CD8-positive, alpha-beta memory T cell (primary cell): ENCODE results near the gene RBMS1. TPM values are rescaled to one million over a fixed set of nuclear protein-coding genes. Genes with fewer than 3 reads are reported as not detected.
A peak's percentile ranks its signal among the peaks of the same experiment; 100 is the strongest.

Experiments
- CTCF ChIA-PET: fragments of 350-600 bp; sonication (Branson Sonifier 250); formaldehyde crosslinking; loops from one replicate; lab custom pipeline; 2021; ENCODE audit warnings: antibody characterized with exemption; lab: Charles Lee
- POLR2A ChIA-PET: fragments of 350-600 bp; sonication (Branson Sonifier 250); formaldehyde crosslinking; loops from one replicate; lab custom pipeline; 2021; ENCODE audit warnings: antibody characterized with exemption; lab: Charles Lee
- DNase-seq, 5 donors: peaks; one replicate each; pipeline versions ENCODE4 v3.0.0 to v3.0.0-alpha.2; 2020 to 2022; ENCODE audit warnings: mixed read lengths in 1 of 5
- H3K27ac ChIP-seq: one replicate; pipeline ENCODE4 v1.7.0; 2013; ENCODE audit warnings: low read depth, mild to moderate bottlenecking, low read length, moderate library complexity
- H3K27me3 ChIP-seq: 2 replicates; pipeline ENCODE4 v1.7.0; 2013; ENCODE audit warnings: low read length, mild to moderate bottlenecking; ENCODE audit not compliant: insufficient read depth, poor library complexity, severe bottlenecking
- H3K36me3 ChIP-seq: 2 replicates; pipeline ENCODE4 v1.7.0; 2013; ENCODE audit warnings: mild to moderate bottlenecking, low read length, moderate library complexity; ENCODE audit not compliant: insufficient read depth
- H3K4me1 ChIP-seq: 2 replicates; pipeline ENCODE4 v1.7.0; 2013; ENCODE audit warnings: mild to moderate bottlenecking, low read length, moderate library complexity; ENCODE audit not compliant: insufficient read depth
- H3K4me3 ChIP-seq: 2 replicates; pipeline ENCODE4 v1.7.0; 2013; ENCODE audit warnings: mild to moderate bottlenecking, low read length
- H3K9me3 ChIP-seq: 2 replicates; pipeline ENCODE4 v1.7.0; 2013; ENCODE audit warnings: mild to moderate bottlenecking, low read length
- H3K27ac Mint-ChIP-seq, 8 donors: one replicate each; pipeline ENCODE4 v1.8.0; 2020 to 2021; ENCODE audit warnings: mixed read lengths in 8 of 8, mild to moderate bottlenecking in 6 of 8, inconsistent platforms in 3 of 8, moderate library complexity in 3 of 8
- H3K27me3 Mint-ChIP-seq, 2 donors: one replicate each; pipeline ENCODE4 v1.8.0; 2020 to 2021; ENCODE audit warnings: mixed read lengths in 2 of 2, mild to moderate bottlenecking in 1 of 2, moderate library complexity in 1 of 2
- H3K36me3 Mint-ChIP-seq, 3 donors: one replicate each; pipeline ENCODE4 v1.8.0; 2020 to 2021; ENCODE audit warnings: mixed read lengths in 3 of 3, inconsistent platforms in 1 of 3, mild to moderate bottlenecking in 1 of 3
- H3K4me1 Mint-ChIP-seq, 3 donors: one replicate each; pipeline ENCODE4 v1.8.0; 2020 to 2021; ENCODE audit warnings: mixed read lengths in 3 of 3, inconsistent platforms in 1 of 3, mild to moderate bottlenecking in 1 of 3
- H3K4me3 Mint-ChIP-seq, 7 donors: one replicate each; pipeline ENCODE4 v1.8.0; 2020 to 2021; ENCODE audit warnings: mixed read lengths in 7 of 7, mild to moderate bottlenecking in 6 of 7, moderate library complexity in 4 of 7, inconsistent platforms in 2 of 7
- H3K9me3 Mint-ChIP-seq, 5 donors: one replicate each; pipeline ENCODE4 v1.8.0; 2020 to 2022; ENCODE audit warnings: mixed read lengths in 5 of 5, mild to moderate bottlenecking in 3 of 5, moderate library complexity in 2 of 5, inconsistent platforms in 1 of 5
- polyA plus RNA-seq: library from polyadenylated mRNA; unstranded; fragments of 300-500 nt; fragmentation: Illumina TruSeq; gene quantifications from one replicate; pipeline ENCODE4 v1.2.3, GENCODE V29; 2021
- total RNA-seq, 2 experiments: library from RNA; stranded (reverse); gene quantifications; one replicate each; pipeline ENCODE4 v1.2.3, GENCODE V29; 2021

RBMS1 gene
- total and polyA plus RNA-seq, 3 experiments from 2014 or later = 48.8 to 130 (median 50.3) TPM

DNA sequence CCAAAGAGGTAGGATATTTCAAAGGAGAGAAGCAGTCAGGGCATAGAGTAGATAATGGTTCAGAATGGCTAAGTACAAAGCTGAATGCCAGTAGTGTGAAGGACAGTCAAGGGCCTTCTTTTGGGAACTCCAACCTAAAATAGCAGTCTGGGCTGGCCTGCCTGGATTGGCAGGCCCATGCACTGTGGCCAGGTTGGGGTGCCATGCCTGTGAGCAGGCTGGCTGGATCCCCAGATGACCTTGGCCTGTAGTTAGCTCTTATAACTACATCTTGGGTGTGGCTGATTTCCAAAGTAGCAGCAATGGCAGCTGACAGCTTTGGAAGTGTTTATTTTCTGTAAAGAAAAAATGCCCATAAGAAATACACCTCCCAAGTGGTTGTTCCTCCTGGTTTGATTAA, 242.0 kb downstream of the RBMS1 start:
- Mint-ChIP-seq H3K27ac (no peak overlapping the region), H3K4me1 (no peaks in the 10 kb centered on the region), H3K9me3 (no peaks in the 10 kb centered on the region), H3K4me3 (no peak overlapping the region), H3K27me3 (peaks cover 2 to 14% of the 10 kb centered on the region in 2 donors), H3K36me3 (no peaks in the 10 kb centered on the region)
- no peak overlapping the region for H3K4me3 ChIP-seq
- H3K27ac ChIP-seq = no peak overlapping the region
- DNase-seq = no peak
- H3K4me1 ChIP-seq = no peaks in the 10 kb centered on the region
- ChIA-PET POLR2A (no interaction called here), CTCF (interaction anchor here (0.7 to 8.6 kb wide), 13 partner anchors 11 to 1351 kb away, joined by 3 to 79 read pairs (median 3); no protein-coding TSS in a partner anchor)
- no peaks in the 10 kb centered on the region for H3K27me3 ChIP-seq
- H3K36me3 ChIP-seq = no peaks in the 10 kb centered on the region
- H3K9me3 ChIP-seq = no peaks in the 10 kb centered on the region

DNA sequence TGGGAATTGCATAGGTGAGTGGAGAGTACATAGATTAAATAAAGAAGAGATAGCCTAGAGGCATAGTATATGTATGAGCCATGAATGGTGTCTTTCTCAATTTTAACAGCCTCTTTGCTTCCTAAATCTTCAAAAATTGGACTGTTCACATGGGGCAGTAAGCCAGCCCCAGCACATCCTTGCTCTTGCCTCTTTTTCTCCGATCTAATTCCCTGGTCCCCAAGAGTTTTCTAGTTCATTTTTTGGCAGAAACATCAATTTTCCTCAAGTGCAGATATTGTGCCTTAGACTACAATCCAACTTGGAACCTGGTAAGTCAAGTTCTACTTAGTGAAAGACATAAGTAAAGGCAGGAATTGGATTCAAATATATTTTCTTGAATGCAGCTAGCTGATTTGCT, 243.7 kb downstream of the RBMS1 start:
- H3K36me3 Mint-ChIP-seq = no peaks in the 10 kb centered on the region
- no peak overlapping the region for H3K27ac Mint-ChIP-seq
- DNase-seq = no peak
- Histone ChIP-seq H3K36me3 (no peaks in the 10 kb centered on the region), H3K27me3 (no peaks in the 10 kb centered on the region), H3K9me3 (no peaks in the 10 kb centered on the region), H3K4me1 (no peaks in the 10 kb centered on the region), H3K27ac (no peak overlapping the region), H3K4me3 (no peak overlapping the region)
- no peaks in the 10 kb centered on the region for H3K4me1 Mint-ChIP-seq
- CTCF ChIA-PET = interaction anchor here (1.8 kb wide), 1 partner anchor 744 kb away, joined by 5 read pairs; no protein-coding TSS in a partner anchor
- H3K4me3 Mint-ChIP-seq = no peak overlapping the region
- no peaks in the 10 kb centered on the region for H3K9me3 Mint-ChIP-seq
- POLR2A ChIA-PET = no interaction called here
- peaks cover 2 to 10% of the 10 kb centered on the region in 2 donors for H3K27me3 Mint-ChIP-seq

DNA sequence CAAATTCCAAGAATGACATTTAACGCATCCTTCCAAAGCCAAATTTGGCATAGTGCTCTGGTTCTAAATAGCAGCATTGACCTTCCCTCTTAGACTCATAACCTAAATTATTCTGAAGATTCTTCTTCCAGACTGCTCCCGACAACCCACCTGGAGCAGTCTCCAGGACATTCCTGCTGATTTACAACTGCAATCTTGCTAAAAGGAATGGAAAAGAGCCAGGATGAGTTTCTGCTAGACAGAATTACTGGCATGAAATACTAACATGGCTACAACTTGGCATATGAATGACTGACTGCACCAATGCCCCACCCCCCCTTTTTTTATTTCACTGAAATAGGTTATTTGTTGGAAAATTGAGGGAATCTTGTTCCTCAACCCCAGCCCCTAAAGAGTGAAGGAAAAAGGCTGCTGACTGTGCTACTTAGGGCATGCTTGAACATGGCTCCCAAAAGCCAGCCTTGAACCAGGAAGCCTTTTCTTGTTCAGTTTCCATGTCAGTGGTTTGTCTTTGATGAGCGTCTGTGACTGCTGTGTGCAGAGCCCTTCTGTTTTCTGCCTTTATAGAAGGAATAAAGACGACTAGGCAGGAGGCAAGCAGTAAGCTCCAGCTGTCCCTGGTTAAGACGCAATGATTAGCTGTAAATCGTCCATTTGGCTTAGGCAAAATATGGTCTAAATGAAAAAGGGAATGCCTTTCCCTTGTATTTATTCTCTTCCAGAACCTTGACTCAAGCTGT, 246.1 kb downstream of the RBMS1 start:
- Histone ChIP-seq H3K9me3 (no peaks in the 10 kb centered on the region), H3K27ac (no peak overlapping the region), H3K4me1 (no peaks in the 10 kb centered on the region), H3K4me3 (no peak overlapping the region), H3K36me3 (no peaks in the 10 kb centered on the region), H3K27me3 (no peaks in the 10 kb centered on the region)
- Mint-ChIP-seq H3K36me3 (no peaks in the 10 kb centered on the region), H3K27ac (no peak overlapping the region), H3K27me3 (peaks cover 0 to 4% of the 10 kb centered on the region in 2 donors), H3K4me3 (no peak overlapping the region), H3K9me3 (no peaks in the 10 kb centered on the region), H3K4me1 (no peaks in the 10 kb centered on the region)
- DNase-seq = no peak
- ChIA-PET CTCF (no interaction called here), POLR2A (no interaction called here)

DNA sequence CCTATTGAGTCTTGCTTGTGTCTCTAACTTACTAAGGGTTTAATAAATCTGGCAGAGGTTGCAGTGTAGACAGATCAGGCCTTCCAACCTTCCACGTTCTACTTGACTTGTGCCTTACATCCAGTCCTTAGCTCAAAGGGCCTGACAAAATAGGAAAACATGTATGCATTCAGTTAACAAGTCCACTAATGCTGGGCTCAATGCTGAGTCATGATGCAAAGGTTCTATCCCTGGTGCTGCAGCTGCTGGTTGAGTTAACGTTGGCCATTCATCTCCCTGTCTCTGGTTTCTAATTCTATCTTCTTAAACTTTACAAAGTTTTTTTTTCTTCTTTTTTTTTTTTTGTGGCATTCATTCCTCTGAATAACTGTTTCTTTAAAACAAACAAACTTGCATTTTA, 247.3 kb downstream of the RBMS1 start:
- H3K4me1 Mint-ChIP-seq = no peaks in the 10 kb centered on the region
- POLR2A ChIA-PET = no interaction called here

DNA sequence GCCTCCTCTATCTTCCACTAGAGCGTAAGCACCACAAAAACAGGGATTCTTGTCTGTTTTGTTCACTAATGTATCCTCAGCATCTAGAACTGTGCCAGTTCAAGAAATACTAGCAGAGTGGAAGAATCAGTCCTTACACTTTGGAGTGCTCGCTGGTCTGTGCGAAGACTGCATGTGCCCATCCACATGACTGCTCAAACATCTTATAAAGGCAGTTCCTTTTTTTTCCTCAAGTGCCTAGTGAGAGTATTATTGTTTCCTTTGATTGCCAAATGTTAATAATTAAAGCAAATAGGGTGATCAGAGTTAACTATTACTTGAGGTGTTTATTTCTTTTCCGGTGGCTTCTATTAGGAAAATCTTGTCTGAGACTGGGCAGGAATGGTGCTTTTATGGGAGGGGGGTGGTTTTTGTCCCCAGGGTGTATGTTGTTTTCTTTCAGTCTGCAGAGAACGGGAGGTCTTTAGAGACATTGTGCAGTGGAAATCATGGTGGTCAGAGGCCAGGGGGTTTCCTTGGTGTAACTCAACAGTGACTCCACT, 247.9 kb downstream of the RBMS1 start:
- DNase-seq = no peak
- H3K27me3 ChIP-seq = no peaks in the 10 kb centered on the region
- ChIA-PET POLR2A (no interaction called here), CTCF (no interaction called here)
- no peaks in the 10 kb centered on the region for H3K9me3 ChIP-seq
- no peak overlapping the region for H3K4me3 ChIP-seq
- H3K4me1 Mint-ChIP-seq = no peaks in the 10 kb centered on the region
- no peaks in the 10 kb centered on the region for H3K36me3 Mint-ChIP-seq
- no peak overlapping the region for H3K4me3 Mint-ChIP-seq
- no peaks in the 10 kb centered on the region for H3K9me3 Mint-ChIP-seq
- H3K27ac ChIP-seq = no peak overlapping the region
- H3K4me1 ChIP-seq = no peaks in the 10 kb centered on the region
- H3K27me3 Mint-ChIP-seq = no peaks in the 10 kb centered on the region
- H3K27ac Mint-ChIP-seq = peak overlapping the region in 2 of 8 donors; percentile 39 to 62
- H3K36me3 ChIP-seq = no peaks in the 10 kb centered on the region

More for the DNA sequence above, 247.3 kb downstream of the RBMS1 start:
- Histone ChIP-seq H3K36me3 (no peaks in the 10 kb centered on the region), H3K9me3 (no peaks in the 10 kb centered on the region), H3K4me3 (no peak overlapping the region), H3K27me3 (no peaks in the 10 kb centered on the region), H3K4me1 (no peaks in the 10 kb centered on the region), H3K27ac (no peak overlapping the region)
- H3K9me3 Mint-ChIP-seq = no peaks in the 10 kb centered on the region
- DNase-seq = no peak
- no peak overlapping the region for H3K27ac Mint-ChIP-seq
- H3K27me3 Mint-ChIP-seq = no peaks in the 10 kb centered on the region
- no peaks in the 10 kb centered on the region for H3K36me3 Mint-ChIP-seq
- H3K4me3 Mint-ChIP-seq = no peak overlapping the region
- CTCF ChIA-PET = no interaction called here

DNA sequence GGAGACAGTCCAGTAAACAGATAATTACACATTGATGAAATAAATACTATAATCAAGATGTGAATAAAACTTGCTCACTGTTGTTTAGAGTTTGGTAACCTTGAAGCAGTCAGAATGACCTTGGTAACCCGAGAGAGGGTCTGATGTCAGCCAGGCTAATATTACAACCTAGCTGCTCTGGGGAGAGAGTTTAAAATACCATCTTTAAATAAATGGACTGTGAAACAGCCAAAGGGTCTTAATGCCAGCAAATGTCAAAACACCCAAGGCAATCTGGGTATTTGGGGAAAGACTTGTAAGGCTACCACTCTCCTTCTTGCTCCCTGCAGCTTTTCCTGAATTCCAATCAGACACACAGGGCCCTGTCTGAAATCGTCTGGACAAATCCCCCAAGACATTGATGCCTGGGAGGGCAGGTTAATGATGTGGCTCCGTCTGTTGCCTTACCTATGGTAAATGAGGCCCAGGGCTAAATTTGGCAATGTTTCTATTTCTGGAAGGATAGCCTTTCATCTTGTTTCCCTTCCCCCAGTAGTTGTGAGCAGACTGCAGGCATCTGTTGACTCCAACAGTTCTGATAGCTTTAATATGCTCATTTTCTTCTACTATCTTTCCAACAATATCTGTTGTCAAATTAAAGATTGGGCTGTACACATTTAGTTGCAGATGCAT, 250.6 kb downstream of the RBMS1 start:
- H3K4me3 ChIP-seq = no peak overlapping the region
- DNase-seq = no peak
- Mint-ChIP-seq H3K36me3 (no peaks in the 10 kb centered on the region), H3K9me3 (no peaks in the 10 kb centered on the region), H3K27me3 (peaks cover 0 to 1% of the 10 kb centered on the region in 2 donors), H3K4me1 (no peaks in the 10 kb centered on the region), H3K4me3 (no peak overlapping the region), H3K27ac (no peak overlapping the region)
- H3K9me3 ChIP-seq = no peaks in the 10 kb centered on the region
- no peaks in the 10 kb centered on the region for H3K27me3 ChIP-seq
- H3K36me3 ChIP-seq = no peaks in the 10 kb centered on the region
- no peak overlapping the region for H3K27ac ChIP-seq
- no peaks in the 10 kb centered on the region for H3K4me1 ChIP-seq
- CTCF ChIA-PET = no interaction called here
- POLR2A ChIA-PET = no interaction called here

DNA sequence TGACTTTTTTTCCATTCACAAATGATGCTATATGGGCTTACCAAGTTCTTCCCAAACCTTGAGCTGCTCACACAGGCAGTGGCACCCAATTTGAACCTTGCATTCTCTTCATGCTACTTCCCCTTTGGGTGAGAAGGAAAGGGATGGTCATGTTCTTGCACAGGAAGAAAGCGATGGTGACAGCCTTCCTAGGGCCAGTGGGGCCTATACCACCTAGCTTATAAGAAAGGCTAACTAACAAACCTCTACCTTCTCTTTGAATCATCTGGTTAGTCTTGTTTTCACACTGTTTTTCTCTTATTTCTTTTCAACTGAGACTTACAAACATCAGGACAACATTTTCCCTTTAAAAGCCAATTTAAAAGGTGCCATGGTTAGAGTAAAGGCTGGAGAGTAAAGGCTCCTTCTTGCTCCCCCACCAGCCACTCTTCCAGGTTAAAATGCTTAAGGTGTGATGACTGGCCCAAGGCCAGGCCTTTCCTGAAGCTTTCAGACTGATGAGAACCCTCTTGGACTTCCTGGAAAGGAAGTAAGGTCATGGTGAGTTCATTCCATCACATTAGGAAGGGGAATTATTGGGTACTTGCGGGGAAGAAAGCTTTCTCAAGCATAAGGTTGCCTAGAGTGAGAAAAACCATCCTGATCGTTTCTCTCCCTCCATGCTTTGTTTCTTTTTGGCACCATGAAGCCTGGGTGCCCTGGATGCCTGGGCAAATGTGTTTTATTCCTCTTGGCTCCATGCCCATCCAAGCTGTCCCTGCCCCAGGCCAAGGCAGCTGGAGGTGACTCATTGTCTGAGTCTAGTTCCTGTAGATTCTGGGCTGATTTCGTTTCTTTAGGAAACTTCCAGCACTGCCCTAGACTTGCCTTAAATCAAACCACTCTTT, 252.1 kb downstream of the RBMS1 start:
- Histone ChIP-seq H3K4me3 (no peak overlapping the region), H3K36me3 (no peaks in the 10 kb centered on the region), H3K27ac (no peak overlapping the region), H3K4me1 (no peaks in the 10 kb centered on the region), H3K27me3 (no peaks in the 10 kb centered on the region), H3K9me3 (no peaks in the 10 kb centered on the region)
- Mint-ChIP-seq H3K4me3 (no peak overlapping the region), H3K27me3 (peaks cover 0 to 1% of the 10 kb centered on the region in 2 donors), H3K4me1 (no peaks in the 10 kb centered on the region), H3K36me3 (no peaks in the 10 kb centered on the region), H3K27ac (no peak overlapping the region), H3K9me3 (no peaks in the 10 kb centered on the region)
- CTCF ChIA-PET = no interaction called here
- POLR2A ChIA-PET = no interaction called here
- no peak for DNase-seq
